Endothelial cell of umbilical vein (primary cell): ENCODE data around the gene SPPL3. TPM values are rescaled to one million over a fixed set of nuclear protein-coding genes. Genes with fewer than 3 reads are reported as not detected.

Source experiments
- BruUV-seq: library from RNA; stranded (reverse); fragments of 400-500 nt; replicated peaks from 2 replicates; lab custom pipeline; 2021; lab: Mats Ljungman, UMichigan
- CTCF ChIA-PET: fragments of 300-600, 350-600 bp; sonication (Branson Sonifier 250); formaldehyde crosslinking; loops from one replicate; lab custom pipeline; 2021; ENCODE audit warnings: antibody characterized with exemption, inconsistent platforms; lab: Charles Lee
- POLR2A ChIA-PET: fragments of 300-600, 350-600 bp; sonication (Branson Sonifier 250); formaldehyde crosslinking; loops from one replicate; lab custom pipeline; 2021; ENCODE audit warnings: antibody characterized with exemption, inconsistent platforms; lab: Charles Lee
- DNase-seq: peaks from one replicate; pipeline ENCODE4 v3.0.0-alpha.2; 2011; ENCODE audit warnings: low read depth, low spot score
- FAIRE-seq: peaks from 2 replicates; lab custom pipeline; 2011; peaks lifted over from hg19 to GRCh38; lab: Jason Lieb, UNC
- H2AFZ ChIP-seq: 2 replicates; pipeline ENCODE4 v1.6.0; 2012; ENCODE audit warnings: low read depth, low read length, control low read depth, inconsistent platforms
- H3K27ac ChIP-seq: 2 replicates; pipeline ENCODE4 v1.5.1; 2011; ENCODE audit warnings: low read depth, mild to moderate bottlenecking, control low read depth, low read length, moderate library complexity; ENCODE audit not compliant: insufficient read depth
- H3K27me3 ChIP-seq, 2 experiments: 2 replicates each; pipeline versions ENCODE4 v1.6.0 to v1.6.1; 2011; ENCODE audit warnings: low read length in 2 of 2, mixed read lengths in 1 of 2; ENCODE audit not compliant: control insufficient read depth in 2 of 2, insufficient read depth in 2 of 2
- H3K36me3 ChIP-seq, 2 experiments: 2 replicates in 1 of 2; 3 replicates in 1 of 2; pipeline ENCODE4 v1.5.1; 2011; ENCODE audit warnings: low read length in 2 of 2, mild to moderate bottlenecking in 1 of 2, moderate library complexity in 1 of 2; ENCODE audit not compliant: control insufficient read depth in 2 of 2, insufficient read depth in 2 of 2; ENCODE audit errors: extremely low read depth in 1 of 2
- H3K4me1 ChIP-seq: 3 replicates; pipeline ENCODE4 v1.5.1; 2011; ENCODE audit warnings: mild to moderate bottlenecking, low read length; ENCODE audit not compliant: control insufficient read depth, insufficient read depth; ENCODE audit errors: extremely low read depth
- H3K4me2 ChIP-seq: 2 replicates; pipeline ENCODE4 v1.6.1; 2011; ENCODE audit warnings: low read length, control low read depth, mixed read lengths; ENCODE audit not compliant: insufficient read depth
- H3K4me3 ChIP-seq, 3 experiments: fragments of 200-600 bp in 1 of 3; sonication (generic), shearing (Covaris generic) in 1 of 3; replicated peaks in 1 of 3; 2 replicates each; pipeline ENCODE4 v1.5.1; 2011 to 2016; ENCODE audit warnings: control low read depth in 3 of 3, low read length in 3 of 3, mild to moderate bottlenecking in 2 of 3, inconsistent platforms in 1 of 3, low read depth in 1 of 3, moderate library complexity in 1 of 3; ENCODE audit not compliant: insufficient read depth in 1 of 3
- H3K79me2 ChIP-seq: 2 replicates; pipeline ENCODE4 v1.6.0; 2012; ENCODE audit warnings: low read length, inconsistent platforms; ENCODE audit not compliant: control insufficient read depth, insufficient read depth
- H3K9ac ChIP-seq: replicated peaks from 2 replicates; pipeline ENCODE3; 2011; ENCODE audit warnings: low read length, control low read depth; ENCODE audit not compliant: insufficient read depth; ENCODE audit errors: extremely low read depth
- H3K9me1 ChIP-seq: replicated peaks from 3 replicates; pipeline ENCODE4 v1.6.0; 2011; ENCODE audit warnings: mild to moderate bottlenecking, low read length; ENCODE audit not compliant: control insufficient read depth, insufficient read depth; ENCODE audit errors: extremely low read depth
- H3K9me3 ChIP-seq: replicated peaks from 2 replicates; pipeline ENCODE4 v1.5.1; 2012; ENCODE audit warnings: low read length, inconsistent platforms; ENCODE audit not compliant: control insufficient read depth, insufficient read depth
- H4K20me1 ChIP-seq: replicated peaks from 2 replicates; pipeline ENCODE3; 2011; ENCODE audit warnings: mild to moderate bottlenecking, low read length; ENCODE audit not compliant: control insufficient read depth, insufficient read depth; ENCODE audit errors: extremely low read depth
- CTCF ChIP-seq, 2 donors: IDR thresholded peaks; 1 replicate in 1 of 2; 2 replicates in 1 of 2; pipeline ENCODE4 v1.5.1; 2011; ENCODE audit warnings: low read length in 2 of 2, mild to moderate bottlenecking in 2 of 2, moderate library complexity in 2 of 2, control low read depth in 1 of 2, inconsistent platforms in 1 of 2, low read depth in 1 of 2; ENCODE audit not compliant: insufficient read depth in 1 of 2; ENCODE audit errors: extremely low read depth in 1 of 2
- EZH2 ChIP-seq: IDR thresholded peaks from 2 replicates; pipeline ENCODE4 v1.6.1; 2012; ENCODE audit warnings: borderline replicate concordance, low read depth, mild to moderate bottlenecking, moderate library complexity, low read length, inconsistent platforms; ENCODE audit not compliant: severe bottlenecking
- FOS ChIP-seq: IDR thresholded peaks from 2 replicates; pipeline ENCODE4 v1.6.1; 2011; ENCODE audit warnings: mild to moderate bottlenecking, low read length, moderate library complexity, borderline replicate concordance; ENCODE audit not compliant: insufficient read depth
- GATA2 ChIP-seq: IDR thresholded peaks from 2 replicates; pipeline ENCODE4 v1.7.0; 2011; ENCODE audit warnings: low read depth, mild to moderate bottlenecking, moderate library complexity, mixed read lengths, low read length; ENCODE audit not compliant: insufficient read length, insufficient read depth
- JUN ChIP-seq: IDR thresholded peaks from 2 replicates; pipeline ENCODE4 v1.6.1; 2011; ENCODE audit warnings: borderline replicate concordance, low read depth; ENCODE audit not compliant: insufficient read length, insufficient read depth
- MAX ChIP-seq: IDR thresholded peaks from 2 replicates; pipeline ENCODE4 v1.6.1; 2011; ENCODE audit not compliant: insufficient read depth, insufficient read length
- MYC ChIP-seq: IDR thresholded peaks from one replicate; pipeline ENCODE4 v1.6.1; 2011; ENCODE audit warnings: mild to moderate bottlenecking, low read depth, low read length
- POLR2A ChIP-seq: IDR thresholded peaks from 2 replicates; pipeline ENCODE4 v1.6.1; 2012; ENCODE audit warnings: low read depth, mild to moderate bottlenecking, control low read depth, low read length
- POLR2AphosphoS5 ChIP-seq: IDR thresholded peaks from 2 replicates; pipeline ENCODE4 v1.6.1; 2012; ENCODE audit warnings: low read depth, mild to moderate bottlenecking, control low read depth, low read length, moderate library complexity; ENCODE audit not compliant: insufficient read depth
- dilution Hi-C: fragments of 300-500 bp; cut with MboI; formaldehyde crosslinking; loops from one replicate; pipeline ENCODE4 v1.15.0; 2019; ENCODE audit warnings: low sequenced_read_pairs; ENCODE audit not compliant: extremely low pct_ligation_motif_present
- intact Hi-C: fragments of 100-400 bp; cut with micrococcal nuclease; formaldehyde crosslinking; loops from one replicate; pipeline ENCODE4 v1.10.0; 2022
- polyA plus RNA-seq, 4 experiments: library from polyadenylated mRNA; depleted of rRNA in 3 of 4; stranded (reverse) in 3 of 4; unstranded in 1 of 4; fragments of >200 nt; gene quantifications; 2 replicates each; pipeline versions ENCODE4 v1.2.1 to v1.2.3, GENCODE V29; 2011 to 2012; ENCODE audit warnings: missing spikeins in 1 of 4
- total RNA-seq: library from RNA; stranded (reverse); gene quantifications from 2 replicates; pipeline ENCODE4 v1.2.3, GENCODE V29; 2021

Gene SPPL3
- total and polyA plus RNA-seq, 2 donors (not counting 3 experiments of a cell fraction or from before 2014, with no cell fraction given): 30.6 to 53.0 TPM

- TF ChIP-seq JUN (no peak), MAX (no peak)
- BruUV-seq: no TSS peak
- no peak for FAIRE-seq
- Histone ChIP-seq H3K9ac (no peak overlapping the region), H3K36me3 (peaks cover 17 to 36% of the 10 kb centered on the region in 2 experiments), H4K20me1 (no peaks in the 10 kb centered on the region), H3K27me3 (no peaks in the 10 kb centered on the region), H3K4me3 (no peak overlapping the region), H3K4me2 (no peak overlapping the region), H3K9me1 (no peaks in the 10 kb centered on the region), H2AFZ (no peak overlapping the region), H3K4me1 (peaks cover 10% of the 10 kb centered on the region), H3K27ac (no peak overlapping the region), H3K79me2 (no peaks in the 10 kb centered on the region), H3K9me3 (no peaks in the 10 kb centered on the region)
- DNase-seq: no peak
- ChIA-PET POLR2A (no interaction called here), CTCF (interaction anchor here (0.8 to 1.4 kb wide), 2 partner anchors 73 to 249 kb away, joined by 3 to 4 read pairs; no protein-coding TSS in a partner anchor)
- intact Hi-C loops: no loop called here
- dilution Hi-C loops: no loop called here
Measured at GRCh38 chr12:120722784-120723183, 181.4 kb downstream of the SPPL3 start.

GRCh38 chr12:120721866-120722265 is 182.3 kb downstream of the SPPL3 start:
- DNase-seq (peak; percentile 32), FAIRE-seq (no peak)
- ChIA-PET POLR2A (interaction anchor here (0.6 kb wide), 1 partner anchor 305 kb away, joined by 3 read pairs; no protein-coding TSS in a partner anchor), CTCF (interaction anchor here (0.8 to 1.4 kb wide), 3 partner anchors 11 to 250 kb away, joined by 3 to 4 read pairs (median 3); no protein-coding TSS in a partner anchor)
- no peak overlapping the region for H3K4me3 ChIP-seq
- BruUV-seq: no TSS peak
- H3K9ac ChIP-seq: no peak overlapping the region
- H3K27ac ChIP-seq: no peak overlapping the region
- dilution Hi-C loops: no loop called here
- peaks cover 10% of the 10 kb centered on the region for H3K4me1 ChIP-seq
- H3K9me3 ChIP-seq: no peaks in the 10 kb centered on the region
- no peak overlapping the region for H3K4me2 ChIP-seq
- H2AFZ ChIP-seq: no peak overlapping the region
- H3K79me2 ChIP-seq: no peaks in the 10 kb centered on the region
- no peaks in the 10 kb centered on the region for H3K27me3 ChIP-seq
- H3K36me3 ChIP-seq: peaks cover 17 to 38% of the 10 kb centered on the region in 2 experiments
- intact Hi-C loops: no loop called here
- H4K20me1 ChIP-seq: no peaks in the 10 kb centered on the region
- H3K9me1 ChIP-seq: no peaks in the 10 kb centered on the region
- TF ChIP-seq EZH2 (no peak), JUN (no peak), CTCF (IDR thresholded peaks at IDR 0.05; ENCODE audit: extremely low read depth in 1 of 2, insufficient read depth in 1 of 2, low read depth in 1 of 2, low read length in 2 of 2) (no peak), GATA2 (no peak), POLR2AphosphoS5 (no peak), MYC (no peak), POLR2A (no peak), MAX (no peak), FOS (no peak)
